HEK293 (cell line): Measurements from ENCODE around the gene PSAPL1.

ENCODE experiments used
- CTCF ChIA-PET: fragments of 350-600 bp; formaldehyde crosslinking; extraction: SDS; loops from one replicate; lab custom pipeline; 2021; ENCODE audit warnings: antibody characterized with exemption; lab: Yijun Ruan, JAX
- POLR2A ChIA-PET: fragments of 300-600 bp; formaldehyde crosslinking; extraction: SDS; loops from one replicate; lab custom pipeline; 2020; ENCODE audit warnings: antibody characterized with exemption, inconsistent platforms; lab: Yijun Ruan, JAX
- H3K27ac ChIP-seq: fragments of 200-500 bp; sonication (Bioruptor generic); 2 replicates; pipeline ENCODE4 v1.5.1; 2014; ENCODE audit warnings: low read depth, low read length, control low read depth, inconsistent platforms; ENCODE audit errors: extremely low read depth
- H3K36me3 ChIP-seq, 2 experiments: fragments of 200-500 bp in 1 of 2; sonication (Bioruptor generic) in 1 of 2; 1 replicate in 1 of 2; 2 replicates in 1 of 2; pipeline ENCODE4 v1.5.1; 2014 to 2017; ENCODE audit warnings: inconsistent platforms in 2 of 2, low read length in 2 of 2; ENCODE audit not compliant: control insufficient read depth in 2 of 2, insufficient read depth in 1 of 2
- H3K4me1 ChIP-seq: fragments of 200-500 bp; sonication (Bioruptor generic); 2 replicates; pipeline ENCODE4 v1.5.1; 2014; ENCODE audit warnings: mild to moderate bottlenecking, low read length, inconsistent platforms; ENCODE audit not compliant: control insufficient read depth, insufficient read depth
- H3K4me3 ChIP-seq: 2 replicates; pipeline ENCODE4 v1.5.1; 2011; ENCODE audit warnings: low read depth, mild to moderate bottlenecking, control low read depth, low read length, moderate library complexity
- H3K9me3 ChIP-seq: fragments of 200-500 bp; sonication (Bioruptor generic); 2 replicates; pipeline ENCODE4 v1.5.1; 2014; ENCODE audit warnings: low read depth, low read length, inconsistent platforms; ENCODE audit not compliant: control insufficient read depth, insufficient read depth
- KLF16 ChIP-seq: fragments of 450-650 bp; formaldehyde crosslinking; IDR thresholded peaks from 2 replicates; pipeline ENCODE4 v1.5.1; 2017; ENCODE audit warnings: missing biosample characterization, missing genetic modification characterization
- MZF1 ChIP-seq: fragments of 450-650 bp; formaldehyde crosslinking; IDR thresholded peaks from 2 replicates; pipeline ENCODE4 v1.5.1; 2017; ENCODE audit warnings: missing biosample characterization, missing genetic modification characterization, borderline replicate concordance
- ZBTB11 ChIP-seq: fragments of 450-650 bp; formaldehyde crosslinking; conservative IDR thresholded peaks from 2 replicates; pipeline ENCODE4 v1.5.1; 2016; ENCODE audit warnings: low read depth, missing biosample characterization, missing genetic modification characterization
- ZBTB21 ChIP-seq: fragments of 450-650 bp; formaldehyde crosslinking; IDR thresholded peaks from 2 replicates; pipeline ENCODE4 v1.5.1; 2017; ENCODE audit warnings: missing biosample characterization, missing genetic modification characterization
- ZBTB26 ChIP-seq: fragments of 450-650 bp; formaldehyde crosslinking; optimal IDR thresholded peaks from 2 replicates; pipeline ENCODE3; 2016; ENCODE audit warnings: missing biosample characterization, mild to moderate bottlenecking, missing genetic modification characterization
- ZBTB49 ChIP-seq: fragments of 450-650 bp; formaldehyde crosslinking; IDR thresholded peaks from 2 replicates; pipeline ENCODE4 v1.5.1; 2016; ENCODE audit warnings: missing biosample characterization, missing genetic modification characterization, low read depth
- ZFP41 ChIP-seq: fragments of 450-650 bp; formaldehyde crosslinking; IDR thresholded peaks from 2 replicates; pipeline ENCODE4 v1.5.1; 2016; ENCODE audit warnings: missing biosample characterization, missing genetic modification characterization, borderline replicate concordance
- ZNF174 ChIP-seq: fragments of 450-650 bp; formaldehyde crosslinking; IDR thresholded peaks from 2 replicates; pipeline ENCODE4 v1.5.0; 2017; ENCODE audit warnings: missing biosample characterization, mild to moderate bottlenecking, missing genetic modification characterization
- ZNF239 ChIP-seq: fragments of 450-650 bp; formaldehyde crosslinking; IDR thresholded peaks from 2 replicates; pipeline ENCODE4 v1.5.1; 2016; ENCODE audit warnings: missing biosample characterization, missing genetic modification characterization
- ZNF473 ChIP-seq: fragments of 450-650 bp; formaldehyde crosslinking; IDR thresholded peaks from 2 replicates; pipeline ENCODE4 v1.5.1; 2017; ENCODE audit warnings: missing biosample characterization, missing genetic modification characterization
- ZNF510 ChIP-seq: fragments of 450-650 bp; formaldehyde crosslinking; IDR thresholded peaks from 2 replicates; pipeline ENCODE4 v1.5.1; 2018; ENCODE audit warnings: mild to moderate bottlenecking, missing genetic modification characterization, missing biosample characterization; ENCODE audit not compliant: insufficient replicate concordance
- ZNF530 ChIP-seq: fragments of 450-650 bp; formaldehyde crosslinking; IDR thresholded peaks from 2 replicates; pipeline ENCODE4 v1.5.1; 2016; ENCODE audit warnings: low read depth, missing biosample characterization, missing genetic modification characterization
- ZNF610 ChIP-seq: fragments of 450-650 bp; formaldehyde crosslinking; IDR thresholded peaks from 2 replicates; pipeline ENCODE4 v1.5.1; 2016; ENCODE audit warnings: missing biosample characterization, missing genetic modification characterization, borderline replicate concordance
- ZNF623 ChIP-seq: fragments of 450-650 bp; formaldehyde crosslinking; IDR thresholded peaks from 2 replicates; pipeline ENCODE4 v1.5.1; 2016; ENCODE audit warnings: missing biosample characterization, missing genetic modification characterization
- ZNF626 ChIP-seq: fragments of 450-650 bp; sonication (Bioruptor Pico); formaldehyde crosslinking; IDR thresholded peaks from 2 replicates; pipeline ENCODE4 v1.5.1; 2018; ENCODE audit warnings: missing biosample characterization, missing genetic modification characterization, inconsistent platforms
- ZNF660 ChIP-seq: fragments of 450-650 bp; IDR thresholded peaks from 2 replicates; pipeline ENCODE4 v1.5.1; 2018; ENCODE audit warnings: missing biosample characterization, mild to moderate bottlenecking, missing genetic modification characterization
- ZNF76 ChIP-seq: fragments of 450-650 bp; formaldehyde crosslinking; IDR thresholded peaks from 2 replicates; pipeline ENCODE4; 2016; ENCODE audit warnings: low read depth, missing biosample characterization, missing genetic modification characterization, borderline replicate concordance
- ZNF837 ChIP-seq: fragments of 450-650 bp; formaldehyde crosslinking; IDR thresholded peaks from 2 replicates; pipeline ENCODE4 v1.5.1; 2016; ENCODE audit warnings: missing biosample characterization, missing genetic modification characterization
- TF ChIP-seq, protein P1 (sequence below): fragments of 450-650 bp; formaldehyde crosslinking; IDR thresholded peaks from 2 replicates; pipeline ENCODE4 v1.5.1; 2016; ENCODE audit warnings: missing biosample characterization, missing genetic modification characterization, borderline replicate concordance

The PSAPL1 gene

DNA sequence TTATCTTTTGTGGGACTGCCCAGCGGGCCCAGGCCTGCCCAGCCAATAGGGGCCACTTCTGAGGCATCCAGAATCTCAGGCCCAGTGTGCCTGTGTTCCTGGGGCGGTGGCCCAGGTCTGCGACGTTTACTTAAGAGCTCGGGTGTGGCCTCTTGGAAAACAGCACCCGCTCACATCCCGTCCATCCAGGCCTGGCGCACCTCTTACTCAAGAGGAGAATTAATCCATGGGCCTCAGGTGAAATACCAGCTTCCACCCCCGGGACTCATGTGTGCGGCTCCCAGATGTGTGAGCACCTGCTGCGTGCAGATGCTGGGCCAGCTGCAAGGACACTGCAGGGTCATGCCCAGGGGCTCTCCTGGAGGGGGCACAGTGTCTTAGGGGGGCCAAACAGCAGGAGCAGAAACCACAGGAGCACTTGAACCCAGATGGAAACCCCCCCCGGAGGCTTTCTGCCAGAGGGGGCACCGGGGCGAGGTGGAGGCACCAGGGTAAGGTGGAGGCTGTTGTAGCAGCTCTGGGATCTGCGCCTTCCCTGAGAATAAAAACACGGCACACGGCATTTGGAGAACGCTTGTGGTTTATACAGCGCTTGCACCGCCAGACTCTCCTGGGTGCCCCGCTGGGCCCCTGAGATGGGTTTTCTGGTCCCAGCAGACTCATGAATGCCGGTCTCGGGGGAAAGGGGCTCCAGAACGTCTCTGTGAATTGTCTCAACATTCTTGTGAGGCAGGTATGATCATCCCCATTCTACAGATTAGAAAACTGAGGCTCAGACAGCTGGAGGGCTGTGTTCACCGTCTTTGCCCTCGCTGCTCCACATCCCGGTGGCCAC, 2.8 kb downstream of the PSAPL1 start:
- no peaks in the 10 kb centered on the region for H3K36me3 ChIP-seq
- no peaks in the 10 kb centered on the region for H3K4me1 ChIP-seq
- H3K9me3 ChIP-seq = no peaks in the 10 kb centered on the region
- POLR2A ChIA-PET = no interaction called here
- TF ChIP-seq MZF1 (tag by site-specific recombination) (no peak), ZNF510 (tag by site-specific recombination) (no peak), KLF16 (no peak), ZNF837 (no peak), ZNF473 (tag by site-specific recombination) (no peak), ZBTB21 (tag by site-specific recombination) (no peak), ZNF626 (no peak), ZNF660 (tag by site-specific recombination) (no peak), ZNF76 (no peak), ZBTB49 (no peak), ZNF239 (tag by site-specific recombination) (no peak), ZBTB11 (tag by site-specific recombination) (no peak), ZBTB26 (tag by site-specific recombination) (no peak), ZNF610 (tag by site-specific recombination) (no peak), ZNF530 (tag by site-specific recombination) (no peak), ZFP41 (tag by site-specific recombination) (no peak), ZNF174 (no peak), ZNF623 (tag by site-specific recombination) (no peak)
- TF ChIP-seq, protein P1, sequence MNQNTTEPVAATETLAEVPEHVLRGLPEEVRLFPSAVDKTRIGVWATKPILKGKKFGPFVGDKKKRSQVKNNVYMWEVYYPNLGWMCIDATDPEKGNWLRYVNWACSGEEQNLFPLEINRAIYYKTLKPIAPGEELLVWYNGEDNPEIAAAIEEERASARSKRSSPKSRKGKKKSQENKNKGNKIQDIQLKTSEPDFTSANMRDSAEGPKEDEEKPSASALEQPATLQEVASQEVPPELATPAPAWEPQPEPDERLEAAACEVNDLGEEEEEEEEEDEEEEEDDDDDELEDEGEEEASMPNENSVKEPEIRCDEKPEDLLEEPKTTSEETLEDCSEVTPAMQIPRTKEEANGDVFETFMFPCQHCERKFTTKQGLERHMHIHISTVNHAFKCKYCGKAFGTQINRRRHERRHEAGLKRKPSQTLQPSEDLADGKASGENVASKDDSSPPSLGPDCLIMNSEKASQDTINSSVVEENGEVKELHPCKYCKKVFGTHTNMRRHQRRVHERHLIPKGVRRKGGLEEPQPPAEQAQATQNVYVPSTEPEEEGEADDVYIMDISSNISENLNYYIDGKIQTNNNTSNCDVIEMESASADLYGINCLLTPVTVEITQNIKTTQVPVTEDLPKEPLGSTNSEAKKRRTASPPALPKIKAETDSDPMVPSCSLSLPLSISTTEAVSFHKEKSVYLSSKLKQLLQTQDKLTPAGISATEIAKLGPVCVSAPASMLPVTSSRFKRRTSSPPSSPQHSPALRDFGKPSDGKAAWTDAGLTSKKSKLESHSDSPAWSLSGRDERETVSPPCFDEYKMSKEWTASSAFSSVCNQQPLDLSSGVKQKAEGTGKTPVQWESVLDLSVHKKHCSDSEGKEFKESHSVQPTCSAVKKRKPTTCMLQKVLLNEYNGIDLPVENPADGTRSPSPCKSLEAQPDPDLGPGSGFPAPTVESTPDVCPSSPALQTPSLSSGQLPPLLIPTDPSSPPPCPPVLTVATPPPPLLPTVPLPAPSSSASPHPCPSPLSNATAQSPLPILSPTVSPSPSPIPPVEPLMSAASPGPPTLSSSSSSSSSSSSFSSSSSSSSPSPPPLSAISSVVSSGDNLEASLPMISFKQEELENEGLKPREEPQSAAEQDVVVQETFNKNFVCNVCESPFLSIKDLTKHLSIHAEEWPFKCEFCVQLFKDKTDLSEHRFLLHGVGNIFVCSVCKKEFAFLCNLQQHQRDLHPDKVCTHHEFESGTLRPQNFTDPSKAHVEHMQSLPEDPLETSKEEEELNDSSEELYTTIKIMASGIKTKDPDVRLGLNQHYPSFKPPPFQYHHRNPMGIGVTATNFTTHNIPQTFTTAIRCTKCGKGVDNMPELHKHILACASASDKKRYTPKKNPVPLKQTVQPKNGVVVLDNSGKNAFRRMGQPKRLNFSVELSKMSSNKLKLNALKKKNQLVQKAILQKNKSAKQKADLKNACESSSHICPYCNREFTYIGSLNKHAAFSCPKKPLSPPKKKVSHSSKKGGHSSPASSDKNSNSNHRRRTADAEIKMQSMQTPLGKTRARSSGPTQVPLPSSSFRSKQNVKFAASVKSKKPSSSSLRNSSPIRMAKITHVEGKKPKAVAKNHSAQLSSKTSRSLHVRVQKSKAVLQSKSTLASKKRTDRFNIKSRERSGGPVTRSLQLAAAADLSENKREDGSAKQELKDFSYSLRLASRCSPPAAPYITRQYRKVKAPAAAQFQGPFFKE (tag by site-specific recombination) = no peak
- CTCF ChIA-PET = interaction anchor here (0.5 kb wide), 1 partner anchor 48 kb away, joined by 3 read pairs; no protein-coding TSS in a partner anchor
- H3K27ac ChIP-seq = no peak overlapping the region
- no peak overlapping the region for H3K4me3 ChIP-seq
